ENCODE data around the gene TRIM31. TPM values are rescaled to one million over a fixed set of nuclear protein-coding genes. Genes with fewer than 3 reads are reported as not detected.
"Not testable (repeated sequence)": the region's sequence is repeated elsewhere in the genome, so short reads cannot be mapped to it uniquely, and the experiment has no call there.

Gene TRIM31
- total RNA-seq, 1 donor from 2014 or later = 0.35 TPM

- ATAC-seq (no peak), DNase-seq (no peak)
- no peak overlapping the region for H3K4me3 ChIP-seq
- TF ChIP-seq, protein P1, sequence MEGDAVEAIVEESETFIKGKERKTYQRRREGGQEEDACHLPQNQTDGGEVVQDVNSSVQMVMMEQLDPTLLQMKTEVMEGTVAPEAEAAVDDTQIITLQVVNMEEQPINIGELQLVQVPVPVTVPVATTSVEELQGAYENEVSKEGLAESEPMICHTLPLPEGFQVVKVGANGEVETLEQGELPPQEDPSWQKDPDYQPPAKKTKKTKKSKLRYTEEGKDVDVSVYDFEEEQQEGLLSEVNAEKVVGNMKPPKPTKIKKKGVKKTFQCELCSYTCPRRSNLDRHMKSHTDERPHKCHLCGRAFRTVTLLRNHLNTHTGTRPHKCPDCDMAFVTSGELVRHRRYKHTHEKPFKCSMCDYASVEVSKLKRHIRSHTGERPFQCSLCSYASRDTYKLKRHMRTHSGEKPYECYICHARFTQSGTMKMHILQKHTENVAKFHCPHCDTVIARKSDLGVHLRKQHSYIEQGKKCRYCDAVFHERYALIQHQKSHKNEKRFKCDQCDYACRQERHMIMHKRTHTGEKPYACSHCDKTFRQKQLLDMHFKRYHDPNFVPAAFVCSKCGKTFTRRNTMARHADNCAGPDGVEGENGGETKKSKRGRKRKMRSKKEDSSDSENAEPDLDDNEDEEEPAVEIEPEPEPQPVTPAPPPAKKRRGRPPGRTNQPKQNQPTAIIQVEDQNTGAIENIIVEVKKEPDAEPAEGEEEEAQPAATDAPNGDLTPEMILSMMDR (IDR thresholded peaks at IDR 0.05) = no peak
- H3K27me3 ChIP-seq = peaks cover 5% of the 10 kb centered on the region
- H3K4me1 ChIP-seq = no peaks in the 10 kb centered on the region
- no peak overlapping the region for H3K27ac ChIP-seq
- no peaks in the 10 kb centered on the region for H3K36me3 ChIP-seq
- no peaks in the 10 kb centered on the region for H3K9me3 ChIP-seq
- intact Hi-C loops (cut with DNase I) = no loop called here
Observed at GRCh38 chr6:30144811-30145210, 31.9 kb upstream of the TRIM31 start.

DNA sequence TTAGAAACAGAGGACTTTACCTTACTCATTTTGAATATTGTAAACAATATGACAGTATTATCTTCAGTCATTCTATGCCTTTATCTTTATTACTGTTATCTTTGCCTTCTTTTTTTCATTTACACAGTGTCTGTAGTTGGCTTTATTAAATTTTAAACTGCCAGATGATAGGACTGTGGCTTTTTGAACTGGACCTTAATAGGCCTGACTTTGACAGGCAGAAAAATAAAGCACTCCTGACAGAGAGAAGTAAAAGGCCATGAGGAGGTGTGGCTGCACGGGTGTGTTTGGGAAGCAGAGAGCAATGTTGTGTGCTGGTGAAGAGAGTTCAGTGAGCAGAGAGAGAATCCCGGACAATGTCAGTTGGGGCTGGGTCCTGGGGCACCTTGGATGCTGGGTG lies 30.9 kb upstream of the TRIM31 start:
- Histone ChIP-seq H3K4me1 (no peaks in the 10 kb centered on the region), H3K9me3 (no peaks in the 10 kb centered on the region), H3K4me3 (no peak overlapping the region), H3K27me3 (peaks cover 5% of the 10 kb centered on the region), H3K27ac (no peak overlapping the region), H3K36me3 (no peaks in the 10 kb centered on the region)
- TF ChIP-seq, protein P1 (IDR thresholded peaks at IDR 0.05) = no peak
- DNase-seq (no peak), ATAC-seq (no peak)
- intact Hi-C loops (cut with DNase I) = no loop called here

- H3K27ac ChIP-seq = no peak overlapping the region
- peaks cover 5% of the 10 kb centered on the region for H3K27me3 ChIP-seq
- TF ChIP-seq, protein P1 (IDR thresholded peaks at IDR 0.05) = no peak
- intact Hi-C loops (cut with DNase I) = no loop called here
- no peaks in the 10 kb centered on the region for H3K4me1 ChIP-seq
- no peak overlapping the region for H3K4me3 ChIP-seq
- no peaks in the 10 kb centered on the region for H3K36me3 ChIP-seq
- no peaks in the 10 kb centered on the region for H3K9me3 ChIP-seq
- no peak for ATAC-seq
- DNase-seq = no peak
Observed at GRCh38 chr6:30142665-30143064, 29.8 kb upstream of the TRIM31 start.

- DNase-seq; H3K4me3 ChIP-seq; H3K36me3 ChIP-seq; H3K4me1 ChIP-seq; H3K9me3 ChIP-seq; ATAC-seq; intact Hi-C loops (cut with DNase I); H3K27ac ChIP-seq; H3K27me3 ChIP-seq: not testable (repeated sequence)
Observed at GRCh38 chr6:30140240-30140639, 27.4 kb upstream of the TRIM31 start.

- no peak for ATAC-seq
- intact Hi-C loops (cut with DNase I) = no loop called here
- no peaks in the 10 kb centered on the region for H3K36me3 ChIP-seq
Observed at GRCh38 chr6:30136570-30137286, 23.8 kb upstream of the TRIM31 start.

DNA sequence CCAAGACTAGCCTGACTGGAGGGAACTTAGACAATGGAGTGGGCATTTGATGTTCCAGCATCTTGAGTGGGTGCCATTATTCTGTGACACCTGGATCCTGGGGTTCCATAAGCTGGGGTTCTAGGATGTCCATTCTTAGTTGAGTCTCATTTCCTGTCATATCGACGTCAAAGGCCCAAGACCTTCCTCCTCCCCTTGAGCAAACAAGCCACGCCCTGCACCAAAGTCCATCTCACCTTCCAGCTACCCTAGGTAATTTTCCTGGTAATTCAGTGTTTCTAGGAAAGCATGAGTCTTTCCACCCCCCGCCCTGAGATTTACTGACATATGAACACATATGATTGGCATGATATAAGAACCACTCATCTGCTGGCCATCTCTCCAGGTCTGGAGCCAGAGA lies 22.9 kb upstream of the TRIM31 start, which contains the start of gene TRIM40:
Gene TRIM40 (plus strand): TSS at position 384 of the 400 bp plus-strand sequence. CDS start 897 bp downstream, outside the sequence.
- peaks cover 18% of the 10 kb centered on the region for H3K27me3 ChIP-seq
- intact Hi-C loops (cut with DNase I) = no loop called here
- no peaks in the 10 kb centered on the region for H3K9me3 ChIP-seq
- no peaks in the 10 kb centered on the region for H3K36me3 ChIP-seq
- H3K4me1 ChIP-seq = peaks cover 2% of the 10 kb centered on the region
- DNase-seq (no peak), ATAC-seq (no peak)
- no peak within 1 kb of the TSS for H3K4me3 ChIP-seq
- TF ChIP-seq, protein P1 (IDR thresholded peaks at IDR 0.05) = no peak
- H3K27ac ChIP-seq = no peak within 1 kb of the TSS

More at GRCh38 chr6:30136570-30137286, 23.8 kb upstream of the TRIM31 start:
- Histone ChIP-seq H3K4me1 (no peaks in the 10 kb centered on the region), H3K4me3 (no peak overlapping the region), H3K27ac (no peak overlapping the region), H3K9me3 (no peaks in the 10 kb centered on the region), H3K27me3 (peaks cover 18% of the 10 kb centered on the region)
- no peak for DNase-seq
- TF ChIP-seq, protein P1 (IDR thresholded peaks at IDR 0.05) = no peak

Data from upper lobe of right lung (tissue), 1 donor.